Measurements from ENCODE around the gene PLXNA2. TPM values are rescaled to one million over a fixed set of nuclear protein-coding genes. Genes with fewer than 3 reads are reported as not detected.
A peak's percentile ranks its signal among the peaks of the same experiment; 100 is the strongest.

PLXNA2 gene
- total and polyA plus RNA-seq, 2 donors (not counting 3 experiments of a cell fraction or from before 2014, with no cell fraction given), result 42.6 to 229 TPM

DNA sequence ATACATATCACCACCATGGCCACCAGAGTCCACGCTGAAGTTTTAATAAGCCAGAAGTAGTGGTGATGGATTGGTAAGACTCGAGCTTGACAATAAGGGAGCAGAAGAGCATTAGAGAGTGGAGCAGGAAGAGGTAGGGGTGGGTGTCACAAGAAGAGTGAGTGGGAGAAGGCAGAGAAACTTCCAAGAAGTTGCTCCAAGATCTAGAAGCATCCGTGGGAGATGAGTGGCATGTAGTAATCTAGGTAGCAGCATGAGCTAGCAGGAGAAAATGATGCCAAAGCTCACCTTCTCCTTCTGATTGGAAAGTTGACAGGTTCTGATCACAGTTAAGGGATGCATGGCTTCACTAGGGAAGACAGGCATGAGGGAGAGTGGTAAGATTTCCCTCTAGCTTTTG, 49.2 kb downstream of the PLXNA2 start:
- Histone ChIP-seq H3K9me3 (replicated peaks; ENCODE audit: control insufficient read depth, insufficient read depth, low read length) (no peaks in the 10 kb centered on the region), H3K27me3 (ENCODE audit: control insufficient read depth in 2 of 2, insufficient read depth in 2 of 2, low read length in 2 of 2) (no peaks in the 10 kb centered on the region), H3K9ac (replicated peaks; ENCODE audit: extremely low read depth, insufficient read depth, low read length) (no peak overlapping the region), H3K36me3 (ENCODE audit: control insufficient read depth in 2 of 2, extremely low read depth in 1 of 2, insufficient read depth in 2 of 2, low read length in 2 of 2) (peaks cover 21 to 23% of the 10 kb centered on the region in 2 experiments), H3K4me1 (ENCODE audit: control insufficient read depth, extremely low read depth, insufficient read depth, low read length) (peaks cover 4% of the 10 kb centered on the region), H4K20me1 (replicated peaks; ENCODE audit: control insufficient read depth, extremely low read depth, insufficient read depth, low read length) (no peaks in the 10 kb centered on the region), H2AFZ (ENCODE audit: low read depth, low read length) (no peak overlapping the region), H3K79me2 (ENCODE audit: control insufficient read depth, insufficient read depth, low read length) (peaks cover 94% of the 10 kb centered on the region), H3K4me2 (ENCODE audit: insufficient read depth, low read length) (no peak overlapping the region), H3K4me3 (replicated peaks in 1 of 3; ENCODE audit: insufficient read depth in 1 of 3, low read depth in 1 of 3, low read length in 3 of 3) (no peak overlapping the region), H3K27ac (ENCODE audit: insufficient read depth, low read depth, low read length) (no peak overlapping the region), H3K9me1 (replicated peaks; ENCODE audit: control insufficient read depth, extremely low read depth, insufficient read depth, low read length) (no peaks in the 10 kb centered on the region)
- dilution Hi-C loops (cut with MboI; ENCODE audit: extremely low pct_ligation_motif_present, low sequenced_read_pairs), result no loop called here
- POLR2A ChIA-PET, result interaction anchor here (1.7 kb wide), 1 partner anchor 43 kb away, joined by 4 read pairs; no protein-coding TSS in a partner anchor
- no peak for DNase-seq (ENCODE audit: low read depth, low spot score)
- CTCF ChIA-PET, result interaction anchor here (0.6 to 32.5 kb wide), 8 partner anchors 9 to 124 kb away, joined by 3 to 714 read pairs (median 3); partner anchors contain the start of gene PLXNA2
- intact Hi-C loops (cut with micrococcal nuclease), result no loop called here
- no peak for FAIRE-seq
- TF ChIP-seq, protein P1, sequence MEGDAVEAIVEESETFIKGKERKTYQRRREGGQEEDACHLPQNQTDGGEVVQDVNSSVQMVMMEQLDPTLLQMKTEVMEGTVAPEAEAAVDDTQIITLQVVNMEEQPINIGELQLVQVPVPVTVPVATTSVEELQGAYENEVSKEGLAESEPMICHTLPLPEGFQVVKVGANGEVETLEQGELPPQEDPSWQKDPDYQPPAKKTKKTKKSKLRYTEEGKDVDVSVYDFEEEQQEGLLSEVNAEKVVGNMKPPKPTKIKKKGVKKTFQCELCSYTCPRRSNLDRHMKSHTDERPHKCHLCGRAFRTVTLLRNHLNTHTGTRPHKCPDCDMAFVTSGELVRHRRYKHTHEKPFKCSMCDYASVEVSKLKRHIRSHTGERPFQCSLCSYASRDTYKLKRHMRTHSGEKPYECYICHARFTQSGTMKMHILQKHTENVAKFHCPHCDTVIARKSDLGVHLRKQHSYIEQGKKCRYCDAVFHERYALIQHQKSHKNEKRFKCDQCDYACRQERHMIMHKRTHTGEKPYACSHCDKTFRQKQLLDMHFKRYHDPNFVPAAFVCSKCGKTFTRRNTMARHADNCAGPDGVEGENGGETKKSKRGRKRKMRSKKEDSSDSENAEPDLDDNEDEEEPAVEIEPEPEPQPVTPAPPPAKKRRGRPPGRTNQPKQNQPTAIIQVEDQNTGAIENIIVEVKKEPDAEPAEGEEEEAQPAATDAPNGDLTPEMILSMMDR (IDR thresholded peaks at IDR 0.05; ENCODE audit: extremely low read depth in 1 of 2, insufficient read depth in 1 of 2, low read depth in 1 of 2, low read length in 2 of 2), result no peak
- TF ChIP-seq POLR2A (IDR thresholded peaks at IDR 0.05; ENCODE audit: low read depth, low read length) (peak; percentile 17), GATA2 (IDR thresholded peaks at IDR 0.05; ENCODE audit: insufficient read depth, insufficient read length, low read depth, low read length) (no peak)
- no TSS peak for BruUV-seq (replicated peaks)

DNA sequence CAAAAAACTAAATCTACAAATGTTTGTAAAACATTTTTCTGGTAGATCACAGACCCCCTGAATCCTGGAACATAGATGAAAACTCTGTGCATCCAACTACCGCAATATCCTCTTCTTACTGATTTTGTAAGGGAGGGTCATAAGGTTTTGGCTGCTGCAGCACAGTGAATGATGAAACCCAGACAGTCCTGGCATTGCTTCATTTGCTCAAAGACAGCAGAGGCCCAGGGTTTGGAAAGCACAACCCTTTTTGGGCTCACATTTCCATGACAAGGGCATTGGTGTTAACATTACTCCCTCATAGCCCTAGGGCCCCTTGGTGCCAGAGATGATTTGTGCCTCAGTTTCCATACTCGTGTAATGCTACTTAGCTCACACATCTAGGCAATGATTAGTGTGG, 51.2 kb downstream of the PLXNA2 start:
- no peaks in the 10 kb centered on the region for H3K27me3 ChIP-seq (ENCODE audit: control insufficient read depth in 2 of 2, insufficient read depth in 2 of 2, low read length in 2 of 2)
- no peak overlapping the region for H3K27ac ChIP-seq (ENCODE audit: insufficient read depth, low read depth, low read length)
- peaks cover 94% of the 10 kb centered on the region for H3K79me2 ChIP-seq (ENCODE audit: control insufficient read depth, insufficient read depth, low read length)
- FAIRE-seq, result no peak
- no peaks in the 10 kb centered on the region for H4K20me1 ChIP-seq (replicated peaks; ENCODE audit: control insufficient read depth, extremely low read depth, insufficient read depth, low read length)
- H3K9me3 ChIP-seq (replicated peaks; ENCODE audit: control insufficient read depth, insufficient read depth, low read length), result no peaks in the 10 kb centered on the region
- no peak for DNase-seq (ENCODE audit: low read depth, low spot score)
- H3K36me3 ChIP-seq (ENCODE audit: control insufficient read depth in 2 of 2, extremely low read depth in 1 of 2, insufficient read depth in 2 of 2, low read length in 2 of 2), result peaks cover 17 to 19% of the 10 kb centered on the region in 2 experiments
- no peaks in the 10 kb centered on the region for H3K4me1 ChIP-seq (ENCODE audit: control insufficient read depth, extremely low read depth, insufficient read depth, low read length)
- no peak overlapping the region for H3K4me3 ChIP-seq (replicated peaks in 1 of 3; ENCODE audit: insufficient read depth in 1 of 3, low read depth in 1 of 3, low read length in 3 of 3)
- no TSS peak for BruUV-seq (replicated peaks)
- TF ChIP-seq GATA2 (IDR thresholded peaks at IDR 0.05; ENCODE audit: insufficient read depth, insufficient read length, low read depth, low read length) (no peak), JUN (IDR thresholded peaks at IDR 0.05; ENCODE audit: borderline replicate concordance, insufficient read depth, insufficient read length, low read depth) (no peak), EZH2 (IDR thresholded peaks at IDR 0.05; ENCODE audit: borderline replicate concordance, low read depth, low read length, severe bottlenecking) (no peak), MYC (IDR thresholded peaks at IDR 0.05; ENCODE audit: low read depth, low read length) (no peak), POLR2A (IDR thresholded peaks at IDR 0.05; ENCODE audit: low read depth, low read length) (no peak), FOS (IDR thresholded peaks at IDR 0.05; ENCODE audit: borderline replicate concordance, insufficient read depth, low read length) (no peak), POLR2AphosphoS5 (IDR thresholded peaks at IDR 0.05; ENCODE audit: insufficient read depth, low read depth, low read length) (no peak)
- TF ChIP-seq, protein P1 (IDR thresholded peaks at IDR 0.05; ENCODE audit: extremely low read depth in 1 of 2, insufficient read depth in 1 of 2, low read depth in 1 of 2, low read length in 2 of 2), result no peak
- TF ChIP-seq, protein P2, sequence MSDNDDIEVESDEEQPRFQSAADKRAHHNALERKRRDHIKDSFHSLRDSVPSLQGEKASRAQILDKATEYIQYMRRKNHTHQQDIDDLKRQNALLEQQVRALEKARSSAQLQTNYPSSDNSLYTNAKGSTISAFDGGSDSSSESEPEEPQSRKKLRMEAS (IDR thresholded peaks at IDR 0.05; ENCODE audit: insufficient read depth, insufficient read length), result no peak
- H3K9me1 ChIP-seq (replicated peaks; ENCODE audit: control insufficient read depth, extremely low read depth, insufficient read depth, low read length), result no peaks in the 10 kb centered on the region
- no peak overlapping the region for H3K9ac ChIP-seq (replicated peaks; ENCODE audit: extremely low read depth, insufficient read depth, low read length)
- dilution Hi-C loops (cut with MboI; ENCODE audit: extremely low pct_ligation_motif_present, low sequenced_read_pairs) (no loop called here), intact Hi-C loops (cut with micrococcal nuclease) (no loop called here)
- POLR2A ChIA-PET, result no interaction called here
- H2AFZ ChIP-seq (ENCODE audit: low read depth, low read length), result no peak overlapping the region
- CTCF ChIA-PET, result interaction anchor here (1.4 to 32.5 kb wide), 2 partner anchors 10 to 46 kb away, joined by 4 to 714 read pairs; partner anchors contain the start of gene PLXNA2
- no peak overlapping the region for H3K4me2 ChIP-seq (ENCODE audit: insufficient read depth, low read length)
